ENCODE measurements around the gene FGF16. TPM values are rescaled to one million over a fixed set of nuclear protein-coding genes. Genes with fewer than 3 reads are reported as not detected.
"Not testable (repeated sequence)": the region's sequence is repeated elsewhere in the genome, so short reads cannot be mapped to it uniquely, and the experiment has no call there.

FGF16 gene
- 0.49 TPM for total RNA-seq

GRCh38 chrX:77446908-77447652 is at the start of gene FGF16:
Gene FGF16, plus strand, starts transcription at chrX:77447389. Its CDS starts 286 bp downstream, at chrX:77447675.
- DNase-seq, result peak; percentile 9

- no peak for DNase-seq
Measured at GRCh38 chrX:77398330-77398954, 48.7 kb upstream of the FGF16 start.

- DNase-seq, result peak; percentile 4
Measured at GRCh38 chrX:77404419-77404818, 42.8 kb upstream of the FGF16 start.

GRCh38 chrX:77407821-77408220 is 39.4 kb upstream of the FGF16 start:
- DNase-seq, result not testable (repeated sequence)

- no peak for DNase-seq
Measured at GRCh38 chrX:77412631-77413030, 34.6 kb upstream of the FGF16 start.

- DNase-seq, result no peak
Measured at GRCh38 chrX:77415161-77415560, 32.0 kb upstream of the FGF16 start.

- DNase-seq, result no peak
Measured at GRCh38 chrX:77415882-77416281, 31.3 kb upstream of the FGF16 start.

GRCh38 chrX:77422891-77423648 is 24.1 kb upstream of the FGF16 start:
- DNase-seq, result no peak

- DNase-seq, result peak; percentile 4
Measured at GRCh38 chrX:77426811-77427210, 20.4 kb upstream of the FGF16 start.

GRCh38 chrX:77427611-77428010 is 19.6 kb upstream of the FGF16 start:
- DNase-seq, result no peak

GRCh38 chrX:77428551-77428950 is 18.6 kb upstream of the FGF16 start:
- DNase-seq, result no peak

GRCh38 chrX:77431227-77431626 is 16.0 kb upstream of the FGF16 start:
- DNase-seq, result peak; percentile 56

GRCh38 chrX:77433001-77433400 is 14.2 kb upstream of the FGF16 start:
- no peak for DNase-seq

GRCh38 chrX:77434962-77435361 is 12.2 kb upstream of the FGF16 start:
- no peak for DNase-seq

- DNase-seq, result no peak
Measured at GRCh38 chrX:77436271-77436670, 10.9 kb upstream of the FGF16 start.

- DNase-seq, result no peak
Measured at GRCh38 chrX:77436682-77437081, 10.5 kb upstream of the FGF16 start.

GRCh38 chrX:77440330-77440729 is 6.9 kb upstream of the FGF16 start:
- DNase-seq, result no peak

GRCh38 chrX:77441033-77441432 is 6.2 kb upstream of the FGF16 start:
- DNase-seq, result no peak

- DNase-seq, result no peak
Measured at GRCh38 chrX:77441479-77441878, 5.7 kb upstream of the FGF16 start.

GRCh38 chrX:77442728-77443127 is 4.5 kb upstream of the FGF16 start:
- no peak for DNase-seq

GRCh38 chrX:77444075-77444474 is 3.1 kb upstream of the FGF16 start:
- DNase-seq, result no peak

- DNase-seq, result no peak
Measured at GRCh38 chrX:77444545-77444944, 2.6 kb upstream of the FGF16 start.

GRCh38 chrX:77446029-77446585 is 1.1 kb upstream of the FGF16 start:
- no peak for DNase-seq
